HCT116 (cell line): ENCODE data around the gene G0S2. TPM values are rescaled to one million over a fixed set of nuclear protein-coding genes. Genes with fewer than 3 reads are reported as not detected.

ENCODE experiments used
- ATAC-seq: fragments of 200-7000 bp; cut with Tn5 transposase; 2 replicates; pipeline ENCODE4 v1.9.1; 2020; ENCODE audit warnings: mild to moderate bottlenecking, moderate library complexity
- BruUV-seq: library from RNA; stranded (reverse); fragments of 400-500 nt; replicated peaks from 2 replicates; lab custom pipeline; 2021; lab: Mats Ljungman, UMichigan
- CTCF ChIA-PET: fragments of 300-600 bp; sonication (Branson Sonifier 250); formaldehyde crosslinking; loops from one replicate; lab custom pipeline; 2021; ENCODE audit warnings: antibody characterized with exemption; lab: Charles Lee
- POLR2A ChIA-PET: fragments of 300-600, 350-600 bp; sonication (Branson Sonifier 250); formaldehyde crosslinking; loops from one replicate; lab custom pipeline; 2021; ENCODE audit warnings: antibody characterized with exemption; lab: Charles Lee
- RAD21 ChIA-PET, 2 experiments: fragments of 300-600 bp; sonication (Branson Sonifier 250); formaldehyde crosslinking; loops; one replicate each; lab custom pipeline; 2023; ENCODE audit warnings: low total read pairs in 2 of 2; ENCODE audit not compliant: uncharacterized antibody in 2 of 2, unreplicated experiment in 2 of 2, low non-redundant PET in 1 of 2; lab: Charles Lee
- DNase-seq: peaks from one replicate; pipeline ENCODE4 v3.0.0-alpha.2; 2010; ENCODE audit warnings: low read depth, low spot score
- H2AFZ ChIP-seq: fragments of 200-600 bp; shearing (Covaris generic), sonication (generic); 2 replicates; pipeline ENCODE4 v1.6.1; 2017; ENCODE audit warnings: low read depth, mixed run types, mixed read lengths, antibody characterized with exemption, low read length; ENCODE audit not compliant: poor library complexity, severe bottlenecking
- H3K27ac ChIP-seq: 2 replicates; pipeline ENCODE4 v1.5.1; 2012; ENCODE audit warnings: low read depth, low read length
- H3K27me3 ChIP-seq: fragments of 200-600 bp; sonication (generic); 2 replicates; pipeline ENCODE4 v1.6.1; 2016; ENCODE audit warnings: mixed run types, low read length, mixed read lengths; ENCODE audit not compliant: insufficient read depth
- H3K36me3 ChIP-seq, 2 experiments: fragments of 200-500 bp in 1 of 2; fragments of 200-600 bp in 1 of 2; sonication (Bioruptor generic) in 1 of 2; sonication (generic) in 1 of 2; 2 replicates each; pipeline versions ENCODE4 v1.5.1 to v1.6.1; 2014 to 2016; ENCODE audit warnings: low read length in 2 of 2, inconsistent platforms in 1 of 2, mixed read lengths in 1 of 2, mixed run types in 1 of 2; ENCODE audit not compliant: insufficient read depth in 2 of 2, control insufficient read depth in 1 of 2
- H3K4me1 ChIP-seq, 2 experiments: fragments of 200-600 bp in 1 of 2; sonication (generic) in 1 of 2; 2 replicates each; pipeline versions ENCODE4 v1.5.1 to v1.6.1; 2012 to 2017; ENCODE audit warnings: low read length in 2 of 2, inconsistent platforms in 1 of 2, mild to moderate bottlenecking in 1 of 2, mixed read lengths in 1 of 2, mixed run types in 1 of 2, moderate library complexity in 1 of 2; ENCODE audit not compliant: insufficient read depth in 2 of 2, control insufficient read depth in 1 of 2
- H3K4me2 ChIP-seq: fragments of 200-600 bp; sonication (generic); 2 replicates; pipeline ENCODE4 v1.6.1; 2017; ENCODE audit warnings: mixed run types, low read length, mixed read lengths
- H3K4me3 ChIP-seq, 2 experiments: fragments of 200-600 bp in 1 of 2; sonication (generic) in 1 of 2; replicated peaks in 1 of 2; 2 replicates each; pipeline ENCODE4 v1.5.1; 2011 to 2016; ENCODE audit warnings: low read length in 2 of 2, control low read depth in 1 of 2, low read depth in 1 of 2, mild to moderate bottlenecking in 1 of 2, mixed read lengths in 1 of 2, mixed run types in 1 of 2
- H3K79me2 ChIP-seq: fragments of 200-600 bp; sonication (generic); 2 replicates; pipeline ENCODE4 v1.6.1; 2017; ENCODE audit warnings: mild to moderate bottlenecking, mixed run types, low read length, moderate library complexity, mixed read lengths; ENCODE audit not compliant: insufficient read depth
- H3K9ac ChIP-seq: fragments of 200-600 bp; sonication (generic); 2 replicates; pipeline ENCODE4 v1.6.1; 2016; ENCODE audit warnings: low read length, mixed read lengths
- H3K9me2 ChIP-seq: fragments of 200-600 bp; sonication (generic), shearing (Covaris generic); 2 replicates; pipeline ENCODE4 v1.6.1; 2017; ENCODE audit warnings: mixed run types, mild to moderate bottlenecking, moderate library complexity; ENCODE audit not compliant: insufficient read depth
- H3K9me3 ChIP-seq, 2 experiments: fragments of 200-500 bp in 1 of 2; fragments of 200-600 bp in 1 of 2; sonication (Bioruptor generic) in 1 of 2; sonication (generic) in 1 of 2; 2 replicates each; pipeline ENCODE4 v1.6.1; 2014 to 2017; ENCODE audit warnings: low read length in 2 of 2, mixed read lengths in 2 of 2, inconsistent platforms in 1 of 2, low read depth in 1 of 2, mild to moderate bottlenecking in 1 of 2, mixed run types in 1 of 2, moderate library complexity in 1 of 2; ENCODE audit not compliant: control insufficient read depth in 1 of 2, insufficient read depth in 1 of 2
- H4K20me1 ChIP-seq: fragments of 200-600 bp; sonication (generic), shearing (Covaris generic); 2 replicates; pipeline ENCODE4 v1.6.1; 2017; ENCODE audit warnings: mixed run types, mild to moderate bottlenecking, moderate library complexity; ENCODE audit not compliant: insufficient read depth
- ATF3 ChIP-seq: IDR thresholded peaks from 2 replicates; pipeline ENCODE4 v1.6.1; 2012
- CEBPB ChIP-seq: IDR thresholded peaks from 2 replicates; pipeline ENCODE4 v1.6.1; 2012; ENCODE audit warnings: low read depth
- EGR1 ChIP-seq: IDR thresholded peaks from 2 replicates; pipeline ENCODE4 v1.6.1; 2012; ENCODE audit warnings: low read depth
- ELF1 ChIP-seq: IDR thresholded peaks from 2 replicates; pipeline ENCODE4 v1.6.1; 2012; ENCODE audit warnings: low read depth, borderline replicate concordance
- EZH2 ChIP-seq: fragments of 200-600 bp; sonication (generic); IDR thresholded peaks from 2 replicates; pipeline ENCODE4 v1.6.1; 2017; ENCODE audit warnings: antibody characterized with exemption, mixed run types
- FOSL1 ChIP-seq: IDR thresholded peaks from 2 replicates; pipeline ENCODE4 v1.6.1; 2012; ENCODE audit warnings: low read depth
- JUND ChIP-seq: IDR thresholded peaks from 2 replicates; pipeline ENCODE4 v1.6.1; 2012
- MAX ChIP-seq: IDR thresholded peaks from 2 replicates; pipeline ENCODE4 v1.6.1; 2012
- RAD21 ChIP-seq: IDR thresholded peaks from 2 replicates; pipeline ENCODE4 v1.6.1; 2012; ENCODE audit warnings: low read depth, mild to moderate bottlenecking
- REST ChIP-seq: IDR thresholded peaks from 2 replicates; pipeline ENCODE4 v1.6.1; 2012; ENCODE audit warnings: low read depth
- SIN3A ChIP-seq: IDR thresholded peaks from 2 replicates; pipeline ENCODE4 v1.6.1; 2012; ENCODE audit warnings: low read depth
- TCF7L2 ChIP-seq: IDR thresholded peaks from 2 replicates; pipeline ENCODE4 v1.7.0; 2011; ENCODE audit warnings: borderline replicate concordance, inconsistent platforms; ENCODE audit not compliant: insufficient read depth, insufficient read length; ENCODE audit errors: extremely low read depth
- ZFX ChIP-seq: fragments of 450-650 bp; IDR thresholded peaks from 2 replicates; pipeline ENCODE4 v1.6.1; 2017
- intact Hi-C: fragments of 100-400 bp; cut with micrococcal nuclease; formaldehyde crosslinking; loops from 2 replicates; pipeline ENCODE4 v1.10.0; 2022
- total RNA-seq: library from RNA; stranded (reverse); gene quantifications from one replicate; pipeline ENCODE4 v1.2.1, GENCODE V29; 2021; ENCODE audit not compliant: unreplicated experiment

Gene G0S2
- total RNA-seq, 1 experiment from 2014 or later = not detected

- TF ChIP-seq MAX = no peak
- TF ChIP-seq REST = no peak
- no peak for TF ChIP-seq FOSL1
- no peak for TF ChIP-seq TCF7L2
- TF ChIP-seq CEBPB = no peak
- no peak for TF ChIP-seq RAD21
- no peak for TF ChIP-seq EGR1
These were observed 17.9 kb upstream of the G0S2 start (continued) for GRCh38 chr1:209657140-209657879.

GRCh38 chr1:209657918-209658317 is 17.3 kb upstream of the G0S2 start:
- H3K4me1 ChIP-seq = peaks cover 28 to 59% of the 10 kb centered on the region in 2 experiments

More at GRCh38 chr1:209657918-209658317, 17.3 kb upstream of the G0S2 start:
- Histone ChIP-seq H2AFZ (no peak overlapping the region), H3K9ac (peak overlapping the region; percentile 37; the same call in 1 of the 2 replicates), H3K27me3 (no peaks in the 10 kb centered on the region), H3K9me3 (no peaks in the 10 kb centered on the region), H3K79me2 (no peaks in the 10 kb centered on the region)
- intact Hi-C loops = no loop called here
- ChIA-PET CTCF (no interaction called here), POLR2A (no interaction called here)
- TF ChIP-seq SIN3A (no peak), RAD21 (no peak), EZH2 (no peak), ZFX (no peak), ATF3 (no peak), MAX (no peak), JUND (no peak), TCF7L2 (no peak), CEBPB (no peak), ELF1 (no peak)
- TF ChIP-seq, all 23 proteins: peak for 0
- ATAC-seq (no peak), DNase-seq (no peak)
- Histone ChIP-seq H3K9me2 (no peaks in the 10 kb centered on the region), H3K27ac (no peak overlapping the region), H3K4me3 (no peak overlapping the region), H3K4me2 (peak overlapping the region; percentile 88; the same call in 1 of the 2 replicates), H3K36me3 (no peaks in the 10 kb centered on the region), H4K20me1 (no peaks in the 10 kb centered on the region)
- RAD21 ChIA-PET = no interaction called here
- BruUV-seq = no TSS peak
